Upper lobe of left lung (tissue), 4 donors: Measurements from ENCODE around the gene VPS13D.

Experiments
- CTCF ChIP-seq, 6 experiments: fragments of 450-650 bp in 4 of 6; fragments of 200-600 bp in 2 of 6; sonication (generic) in 2 of 6; IDR thresholded peaks; one replicate each; pipeline ENCODE4 v1.5.1; 2016 to 2019; ENCODE audit warnings: antibody characterized with exemption in 6 of 6
- POLR2AphosphoS5 ChIP-seq, 2 donors: sonication (generic); formaldehyde crosslinking; IDR thresholded peaks; one replicate each; pipeline ENCODE4 v1.5.1; 2017; ENCODE audit warnings: antibody characterized with exemption in 2 of 2

DNA sequence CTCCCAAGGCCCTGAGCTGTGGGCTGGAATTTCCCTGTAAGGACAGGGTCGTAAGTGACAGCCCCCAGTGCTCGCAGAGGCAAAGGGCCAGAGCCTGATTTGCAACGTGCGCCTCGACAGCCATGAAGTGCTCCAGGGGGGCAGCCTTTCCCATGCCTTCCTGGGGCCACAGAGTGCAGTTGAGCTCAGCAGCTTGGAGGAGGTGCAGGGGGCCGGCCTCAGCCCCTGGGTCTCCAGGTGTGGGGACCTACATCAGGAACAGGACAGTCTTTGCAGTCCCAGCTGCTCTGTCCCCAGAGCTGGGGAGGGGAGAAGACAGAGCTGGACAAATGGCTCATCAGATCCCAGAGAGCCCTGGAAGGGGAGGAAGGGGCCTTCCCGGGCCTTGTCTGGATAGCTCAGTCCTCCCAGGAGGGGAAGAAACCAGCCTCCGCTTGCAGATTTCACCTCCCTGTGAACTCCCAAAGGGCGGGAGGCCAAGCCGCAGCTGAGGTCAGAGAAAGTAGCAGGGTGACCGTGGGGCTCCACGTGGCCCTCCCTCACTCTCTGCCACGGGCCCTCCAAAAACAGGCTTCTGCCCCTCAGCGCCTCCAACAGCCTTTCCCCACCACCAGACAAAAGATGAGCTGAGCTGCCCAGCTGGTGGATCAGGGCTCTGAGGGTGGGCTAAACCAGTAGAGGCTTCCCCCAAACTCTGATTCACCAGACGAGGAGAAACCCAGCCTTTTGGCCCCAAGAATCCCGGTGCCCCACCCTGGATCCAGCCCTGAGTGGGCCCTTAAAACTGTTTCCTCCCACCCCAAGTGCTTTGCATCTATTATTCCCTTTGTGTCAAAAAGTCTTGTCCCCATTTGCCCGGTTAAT, 311.7 kb downstream of the VPS13D start:
- TF ChIP-seq POLR2AphosphoS5 (IDR thresholded peaks at IDR 0.05): peak in 1 of 2 donors; percentile 13
- no peak for TF ChIP-seq CTCF (IDR thresholded peaks at IDR 0.05)
